Stimulated activated CD4-positive, alpha-beta T cell treated with anti-CD3 and anti-CD28 coated beads, TNF-alpha, amount 100 ng/mL, for 4 hours (primary cell): ENCODE results near the gene ADCK1.
"Not testable (repeated sequence)": the region's sequence is repeated elsewhere in the genome, so short reads cannot be mapped to it uniquely, and the experiment has no call there.

ENCODE experiments used
- DNase-seq, 3 experiments: peaks; one replicate each; pipeline ENCODE4 v3.0.0-alpha.2; 2020; ENCODE audit warnings: low read depth in 3 of 3

Gene ADCK1

DNA sequence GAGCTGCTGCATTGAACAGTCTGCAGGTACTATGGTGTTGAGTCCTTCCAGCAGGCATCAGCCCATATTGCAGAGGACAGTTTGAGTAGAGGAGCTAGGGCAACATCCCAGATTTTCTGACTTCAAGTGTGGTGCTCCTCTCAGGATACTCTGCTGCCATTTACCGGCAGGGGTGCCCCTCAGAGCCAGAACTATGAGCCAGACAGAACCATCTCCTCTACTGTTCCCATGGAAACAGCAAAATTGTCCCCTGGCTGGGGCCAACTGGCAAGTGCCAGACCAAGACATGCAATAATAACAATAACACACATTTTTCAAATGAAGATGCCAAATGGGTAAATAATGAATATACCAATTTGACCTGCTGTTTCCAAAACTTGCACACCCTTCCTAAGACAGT, 102.9 kb downstream of the ADCK1 start:
- no peak for DNase-seq

DNA sequence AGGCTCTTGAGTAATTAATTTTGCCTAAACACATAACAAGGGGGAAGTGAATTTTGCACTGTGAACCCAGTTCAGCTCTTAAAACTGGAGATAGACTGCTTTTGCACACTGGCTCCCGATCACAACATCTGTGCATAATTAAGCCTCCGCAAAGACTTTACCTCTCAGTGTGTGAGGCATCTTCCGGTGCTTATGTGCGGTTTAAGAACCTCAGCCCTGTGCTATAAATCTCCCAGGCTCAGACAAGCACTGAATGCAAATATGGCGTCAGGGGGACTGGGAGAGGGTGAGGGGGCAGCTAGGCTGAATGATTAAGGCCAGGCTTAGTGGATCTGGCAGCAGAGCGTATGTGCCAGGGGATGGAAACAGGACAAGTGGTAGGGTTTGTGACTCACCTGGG, 103.3 kb downstream of the ADCK1 start:
- DNase-seq: no peak

GRCh38 chr14:77903937-77904617, 104.2 kb downstream of the ADCK1 start:
- no peak for DNase-seq

GRCh38 chr14:77906446-77906845, 106.5 kb downstream of the ADCK1 start:
- no peak for DNase-seq

- no peak for DNase-seq
These were observed 108.9 kb downstream of the ADCK1 start for GRCh38 chr14:77908847-77909246.

- no peak for DNase-seq
These were observed 110.0 kb downstream of the ADCK1 start for GRCh38 chr14:77909911-77910310.

DNA sequence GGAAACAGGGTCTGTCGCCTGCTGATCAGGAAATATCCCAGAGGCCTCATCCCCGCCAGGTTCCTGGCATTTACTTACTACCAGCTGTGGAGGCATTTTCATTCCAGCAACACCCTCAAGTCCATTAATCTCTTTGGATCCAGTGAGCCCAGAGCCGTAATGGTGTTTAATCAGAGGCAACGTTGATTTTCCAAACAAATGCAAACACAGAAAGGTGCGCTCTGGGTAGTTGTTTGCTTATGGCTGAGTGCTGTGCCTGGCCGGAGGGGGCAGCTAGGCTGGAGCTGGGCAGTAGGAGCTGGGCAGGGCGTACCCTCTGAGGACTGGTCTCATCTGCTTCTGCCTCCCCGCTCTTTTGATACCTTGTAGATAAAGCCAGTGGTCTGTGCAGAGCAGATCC, 110.6 kb downstream of the ADCK1 start:
- no peak for DNase-seq

- DNase-seq: no peak
These were observed 111.4 kb downstream of the ADCK1 start for GRCh38 chr14:77911356-77911755.

DNA sequence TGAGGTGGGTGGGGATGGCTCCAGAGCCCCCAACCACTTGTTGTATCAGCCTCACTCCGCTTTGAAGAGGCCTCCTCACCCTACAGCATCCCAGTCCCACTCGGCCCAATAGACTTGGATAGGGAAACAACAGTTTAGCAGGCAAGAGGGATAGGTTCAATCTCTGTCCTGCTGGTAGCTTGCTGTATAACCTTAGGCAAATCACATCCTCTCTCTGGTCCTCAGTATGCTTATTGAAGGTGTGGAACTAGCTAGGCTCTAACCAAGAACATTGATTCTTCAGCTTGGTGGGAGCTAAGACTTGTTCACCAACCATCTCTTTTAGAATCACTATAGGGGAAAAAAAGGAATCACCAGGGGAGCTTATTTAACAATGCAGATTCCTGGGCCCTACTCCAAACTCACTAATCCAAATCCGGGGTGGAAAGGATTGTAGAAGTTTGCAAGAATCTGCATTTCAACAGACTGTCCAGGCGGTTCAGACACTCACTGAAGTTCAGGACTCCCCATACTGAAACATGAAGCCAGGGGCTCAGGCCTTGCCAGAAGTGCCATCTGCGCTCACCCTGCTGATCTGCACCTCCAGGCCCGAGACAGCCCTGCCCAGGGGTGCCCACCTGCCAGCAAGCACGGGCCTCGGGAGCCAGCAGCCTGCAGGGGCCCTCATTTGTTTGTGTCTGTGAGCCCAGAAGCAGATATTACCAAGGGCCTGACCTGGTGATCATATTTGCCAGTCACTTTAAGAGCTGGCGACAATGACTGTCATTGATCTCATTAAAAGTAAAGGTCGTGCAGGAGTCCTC, 113.0 kb downstream of the ADCK1 start:
- DNase-seq: no peak

DNA sequence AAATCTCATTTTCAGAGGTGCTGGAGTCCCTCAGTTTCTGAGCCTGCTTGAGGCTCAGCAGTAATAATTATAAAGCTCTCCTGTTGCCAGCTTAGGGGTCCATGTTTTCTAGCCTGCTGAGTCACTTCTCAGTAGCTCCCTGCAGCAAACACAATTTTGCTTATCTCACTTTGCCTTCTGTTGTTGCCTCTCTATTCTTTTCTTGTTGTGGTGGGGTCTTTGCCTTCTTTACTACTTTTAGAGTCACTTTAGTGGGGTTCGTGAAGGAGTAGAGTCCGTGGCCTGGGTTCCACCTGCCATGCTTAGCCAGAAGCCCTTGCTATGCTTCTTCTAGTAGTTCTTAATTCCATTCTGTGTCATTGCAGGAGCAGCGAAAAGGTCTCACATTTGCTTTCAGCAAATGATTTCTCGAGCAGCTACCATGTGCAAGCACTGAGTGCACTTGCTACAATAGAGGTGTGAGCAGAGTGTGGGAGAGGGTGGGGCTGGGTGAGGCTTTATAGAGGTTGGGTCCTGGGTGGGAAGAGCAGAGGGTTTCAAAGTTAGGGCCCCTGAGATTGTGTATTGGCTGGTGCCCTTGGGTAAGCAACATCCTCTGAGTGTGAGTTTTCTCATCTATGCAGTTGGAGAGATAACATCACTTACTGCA, 114.3 kb downstream of the ADCK1 start:
- no peak for DNase-seq

DNA sequence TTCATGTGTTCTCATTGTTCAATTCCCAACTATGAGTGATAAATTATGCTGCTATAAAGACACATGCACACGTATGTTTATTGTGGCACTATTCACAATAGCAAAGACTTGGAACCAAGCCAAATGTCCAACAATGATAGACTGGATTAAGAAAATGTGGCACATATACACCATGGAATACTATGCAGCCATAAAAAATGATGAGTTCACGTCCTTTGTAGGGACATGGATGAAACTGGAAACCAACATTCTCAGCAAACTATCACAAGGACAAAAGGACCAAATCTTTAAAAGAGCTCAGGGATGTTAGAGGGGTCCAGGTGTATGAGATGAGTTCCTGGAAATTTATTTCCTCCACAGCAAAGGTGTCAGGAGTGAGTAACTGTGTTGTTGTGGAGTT, 115.5 kb downstream of the ADCK1 start:
- not testable (repeated sequence) for DNase-seq

GRCh38 chr14:77917491-77918201, 117.7 kb downstream of the ADCK1 start:
- no peak for DNase-seq

- no peak for DNase-seq
These were observed 118.5 kb downstream of the ADCK1 start for GRCh38 chr14:77918448-77918847.

- DNase-seq: no peak
These were observed 120.4 kb downstream of the ADCK1 start for GRCh38 chr14:77920312-77920711.

DNA sequence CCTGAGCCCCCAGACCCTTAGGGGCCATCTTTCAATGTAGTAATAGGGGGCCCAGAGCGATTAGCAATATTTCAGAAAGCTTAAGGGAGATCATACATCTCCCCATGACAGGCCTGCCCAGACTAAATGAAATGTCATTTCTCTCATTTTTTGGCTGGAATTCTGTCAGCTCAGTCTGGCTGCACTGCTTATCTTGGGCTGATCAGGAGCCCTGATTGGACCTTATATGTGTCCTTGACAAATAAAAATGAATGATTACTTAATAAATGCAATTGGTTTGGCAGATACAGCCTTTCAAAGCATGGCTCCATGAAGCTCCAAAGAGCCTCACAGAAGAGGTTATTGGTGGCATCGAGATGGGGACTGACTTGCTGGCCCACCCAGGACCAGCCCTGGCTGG, 121.9 kb downstream of the ADCK1 start:
- DNase-seq: no peak

- no peak for DNase-seq
These were observed 123.4 kb downstream of the ADCK1 start for GRCh38 chr14:77923131-77923936.

GRCh38 chr14:77924141-77924948, 124.4 kb downstream of the ADCK1 start:
- DNase-seq: no peak

DNA sequence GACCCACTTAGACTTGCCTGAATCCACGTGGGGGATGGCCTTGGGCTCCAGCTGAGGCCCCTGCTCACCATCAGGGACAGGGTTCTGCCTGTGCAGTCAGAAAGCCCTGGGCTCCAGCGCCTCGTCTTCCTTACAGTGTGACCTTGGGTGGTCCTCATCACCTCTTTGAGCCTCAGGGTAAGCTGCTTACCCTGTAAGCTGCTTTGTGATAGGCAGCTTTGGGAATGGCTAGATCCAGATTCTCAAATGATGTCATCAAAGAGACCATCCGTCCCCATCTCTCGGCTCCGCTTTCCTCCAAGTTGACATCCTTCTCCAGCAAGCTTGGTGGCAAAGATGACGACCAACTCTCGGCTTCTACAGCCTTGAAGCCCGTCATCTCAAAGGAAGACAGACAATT, 127.0 kb downstream of the ADCK1 start:
- no peak for DNase-seq

DNA sequence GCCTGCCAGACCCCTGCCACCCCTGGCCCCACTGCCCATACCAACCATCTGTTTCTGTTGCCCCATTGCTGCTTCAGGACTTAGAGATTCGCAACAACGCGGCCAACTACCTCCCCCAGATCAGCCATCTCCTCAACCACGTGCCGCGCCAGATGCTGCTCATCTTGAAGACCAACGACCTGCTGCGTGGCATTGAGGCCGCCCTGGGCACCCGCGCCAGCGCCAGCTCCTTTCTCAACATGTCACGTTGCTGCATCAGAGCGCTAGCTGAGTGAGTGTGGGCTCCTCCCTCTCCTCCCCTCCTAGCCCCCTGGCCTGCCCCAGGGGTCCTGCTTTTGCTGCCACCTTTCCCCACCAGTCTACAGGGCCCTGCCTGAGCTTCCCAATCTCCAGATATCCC, 131.5 kb downstream of the ADCK1 start:
- DNase-seq: no peak

DNA sequence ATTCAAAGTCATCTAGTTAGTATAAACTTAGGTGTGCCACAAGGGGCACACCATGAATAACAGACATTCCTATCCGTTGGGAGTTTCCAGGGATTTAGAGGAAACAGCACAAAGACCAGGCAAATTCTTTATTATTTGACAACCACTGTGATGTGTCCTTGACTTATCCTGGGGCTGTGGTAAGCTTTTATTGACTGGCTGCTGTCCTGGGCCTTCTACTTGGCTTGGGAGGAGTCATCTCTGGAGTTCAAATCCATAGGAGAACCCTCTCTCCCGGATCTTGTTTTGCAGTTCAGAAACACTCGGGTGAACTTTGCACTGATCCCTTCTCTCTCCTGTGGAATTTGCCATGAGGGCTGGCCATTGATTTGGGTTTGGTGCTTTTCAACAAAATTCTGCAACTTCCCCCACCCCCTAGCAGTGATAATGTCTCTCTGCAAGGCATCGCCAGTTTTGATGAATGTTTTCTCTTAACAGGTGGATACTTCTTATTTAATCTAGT, 136.3 kb downstream of the ADCK1 start:
- DNase-seq: no peak
